ENCODE measurements around the gene SPACA7. TPM values are rescaled to one million over a fixed set of nuclear protein-coding genes. Genes with fewer than 3 reads are reported as not detected.

SPACA7 gene
- total and polyA plus RNA-seq, 9 of the 15 experiments (the other 6 are each of a cell fraction or from before 2014, with no cell fraction given) = not detected

- Histone ChIP-seq H3K27ac (ENCODE audit: extremely low read depth, low read depth, low read length) (no peak overlapping the region), H3K79me2 (ENCODE audit: control insufficient read depth, insufficient read depth, low read length) (no peaks in the 10 kb centered on the region), H3K4me2 (ENCODE audit: insufficient read depth, low read length) (no peak overlapping the region), H3K9ac (ENCODE audit: insufficient read depth in 1 of 2, low read depth in 2 of 2, low read length in 2 of 2) (no peak overlapping the region), H2AFZ (ENCODE audit: low read depth, low read length) (no peak overlapping the region), H3K4me1 (replicated peaks in 1 of 2; ENCODE audit: control insufficient read depth in 2 of 2, insufficient read depth in 2 of 2, low read length in 2 of 2) (peaks cover 0 to 4% of the 10 kb centered on the region in 2 experiments; a peak in 1 of 5 replicates), H3K9me3 (replicated peaks; ENCODE audit: control insufficient read depth, insufficient read depth, low read depth, low read length) (no peaks in the 10 kb centered on the region), H4K20me1 (replicated peaks; ENCODE audit: control insufficient read depth, insufficient read depth, low read length) (no peaks in the 10 kb centered on the region), H3K36me3 (ENCODE audit: control insufficient read depth, insufficient read depth, low read length) (no peaks in the 10 kb centered on the region), H3K9me1 (ENCODE audit: control insufficient read depth, insufficient read depth, low read length) (no peaks in the 10 kb centered on the region), H3K27me3 (ENCODE audit: control insufficient read depth in 2 of 2, insufficient read depth in 2 of 2, low read length in 2 of 2) (peaks cover 8 to 49% of the 10 kb centered on the region in 2 experiments; a peak in 4 of 5 replicates), H3K4me3 (no peak overlapping the region)
- DNase-seq (ENCODE audit: extremely low read depth in 1 of 4, low spot score in 3 of 4) (no peak), ATAC-seq (no peak), FAIRE-seq (no peak)
- CTCF ChIA-PET (ENCODE audit: low intra/inter-chr PET ratio) = no interaction called here
- BruUV-seq (replicated peaks) = no TSS peak
- in situ Hi-C loops (cut with MboI) = no loop called here
- POLR2A ChIA-PET = no interaction called here
- TF ChIP-seq NR1H2 (CRISPR knock-in tag; IDR thresholded peaks at IDR 0.05) = no peak
- no peak for TF ChIP-seq SP2 (IDR thresholded peaks at IDR 0.05; ENCODE audit: extremely low read depth, low read depth, low read length, poor library complexity, severe bottlenecking)
- TF ChIP-seq ADNP (tag; IDR thresholded peaks at IDR 0.05) = no peak
- no peak for TF ChIP-seq DMBX1 (CRISPR knock-in tag; IDR thresholded peaks at IDR 0.05; ENCODE audit: borderline replicate concordance)
- no peak for TF ChIP-seq PBX2 (CRISPR knock-in tag; IDR thresholded peaks at IDR 0.05; ENCODE audit: low read depth)
- no peak for TF ChIP-seq PBX2 (tag; conservative IDR thresholded peaks at IDR 0.05; ENCODE audit: low read depth)
- no peak for TF ChIP-seq CBX8 (IDR thresholded peaks at IDR 0.05; ENCODE audit: borderline replicate concordance, extremely low read depth, low read depth, low read length, poor library complexity, severe bottlenecking)
- WGBS (ENCODE audit: insufficient coverage, low coverage, missing lambda C conversion rate) = 1% methylated on average over 33 of the region's 35 CpGs
- intact Hi-C loops (cut with micrococcal nuclease) = no loop called here
These were observed 89.3 kb downstream of the SPACA7 start for GRCh38 chr13:112465251-112466131.

All from K562 (cell line).